GM19468 (cell line): ENCODE results near the gene CSNK1G1.
A peak's percentile ranks its signal among the peaks of the same experiment; 100 is the strongest.
"Not testable (repeated sequence)": the region's sequence is repeated elsewhere in the genome, so short reads cannot be mapped to it uniquely, and the experiment has no call there.

Experiments used
- ATAC-seq: cut with Tn5 transposase; IDR thresholded peaks from one replicate; pipeline ENCODE4 v1.9.1; 2021; ENCODE audit warnings: mild to moderate bottlenecking, moderate library complexity, moderate number of reproducible peaks; ENCODE audit not compliant: unreplicated experiment; ENCODE audit errors: extremely low read depth

CSNK1G1 gene

GRCh38 chr15:64249406-64249805, 106.6 kb downstream of the CSNK1G1 start:
- ATAC-seq, result no peak

DNA sequence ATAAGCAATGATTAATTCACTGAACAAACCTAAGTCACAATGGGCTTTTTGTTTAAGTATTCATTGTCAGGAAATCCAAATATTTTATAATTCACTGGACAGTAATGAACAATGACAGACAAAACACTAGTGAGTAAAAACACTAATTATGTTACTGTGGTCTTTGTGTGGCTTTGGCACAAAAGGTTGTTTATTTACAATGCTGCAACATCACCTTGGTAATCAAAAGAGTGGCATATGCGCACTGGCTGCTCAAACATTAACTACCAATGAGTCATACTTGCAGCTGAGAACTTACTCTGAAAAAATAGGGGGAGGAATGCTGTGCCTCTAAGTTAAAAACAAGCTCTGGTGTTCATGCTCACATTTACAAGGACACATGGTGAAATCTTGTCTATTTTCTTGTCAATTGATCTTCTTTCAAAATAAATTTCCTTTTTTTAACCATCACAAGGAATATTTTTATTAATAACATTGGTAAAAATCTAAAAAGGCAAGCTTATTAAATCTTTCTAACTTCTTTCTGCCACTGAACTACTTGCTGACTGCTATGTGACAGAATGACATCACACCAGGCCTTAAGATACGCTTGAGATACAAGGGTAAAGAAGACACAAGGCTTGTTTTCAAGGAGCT, 107.9 kb downstream of the CSNK1G1 start:
- ATAC-seq, result peak; percentile 43

GRCh38 chr15:64247535-64247905, 108.5 kb downstream of the CSNK1G1 start:
- no peak for ATAC-seq

DNA sequence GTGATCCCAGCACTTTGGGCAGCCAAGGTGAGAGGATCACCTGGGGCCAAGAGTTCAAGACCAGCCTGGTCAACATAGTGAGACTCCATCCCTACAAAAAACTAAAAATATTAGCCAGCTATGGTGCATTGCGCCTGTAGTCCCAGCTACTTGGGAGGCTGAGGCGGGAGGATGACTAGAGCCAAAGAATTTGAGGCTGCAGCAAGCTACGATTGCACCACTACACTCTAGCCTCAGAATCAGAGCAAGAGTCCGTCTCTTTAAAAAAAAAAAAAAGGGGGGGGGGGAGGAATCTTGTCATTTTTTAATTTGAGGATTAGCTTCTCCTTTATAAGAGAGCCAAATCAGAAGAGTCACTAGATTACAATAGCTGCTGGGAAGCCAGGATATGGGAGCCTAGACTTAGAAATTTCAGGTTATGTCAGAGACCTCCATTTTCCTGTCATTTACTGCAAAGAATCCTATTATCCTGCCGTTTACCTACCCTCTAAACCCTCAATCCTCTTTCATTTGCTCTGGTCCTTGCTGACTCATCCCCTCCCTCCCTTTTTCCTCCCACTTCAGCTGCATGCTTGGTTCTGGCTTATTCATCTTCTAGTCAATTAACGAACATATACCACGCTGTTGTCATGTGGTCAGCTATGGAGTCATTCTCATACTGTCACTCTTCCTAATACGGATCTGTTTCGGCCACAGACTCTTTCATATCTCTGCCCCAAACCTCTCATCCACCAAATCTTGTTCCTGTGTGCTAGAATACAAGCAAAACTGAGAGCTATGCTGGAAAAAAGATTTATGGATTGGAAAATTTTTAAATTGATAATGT, 109.4 kb downstream of the CSNK1G1 start:
- peak; percentile 73 for ATAC-seq

GRCh38 chr15:64245405-64245804, 110.6 kb downstream of the CSNK1G1 start:
- no peak for ATAC-seq

GRCh38 chr15:64237677-64238076, 118.3 kb downstream of the CSNK1G1 start:
- no peak for ATAC-seq

DNA sequence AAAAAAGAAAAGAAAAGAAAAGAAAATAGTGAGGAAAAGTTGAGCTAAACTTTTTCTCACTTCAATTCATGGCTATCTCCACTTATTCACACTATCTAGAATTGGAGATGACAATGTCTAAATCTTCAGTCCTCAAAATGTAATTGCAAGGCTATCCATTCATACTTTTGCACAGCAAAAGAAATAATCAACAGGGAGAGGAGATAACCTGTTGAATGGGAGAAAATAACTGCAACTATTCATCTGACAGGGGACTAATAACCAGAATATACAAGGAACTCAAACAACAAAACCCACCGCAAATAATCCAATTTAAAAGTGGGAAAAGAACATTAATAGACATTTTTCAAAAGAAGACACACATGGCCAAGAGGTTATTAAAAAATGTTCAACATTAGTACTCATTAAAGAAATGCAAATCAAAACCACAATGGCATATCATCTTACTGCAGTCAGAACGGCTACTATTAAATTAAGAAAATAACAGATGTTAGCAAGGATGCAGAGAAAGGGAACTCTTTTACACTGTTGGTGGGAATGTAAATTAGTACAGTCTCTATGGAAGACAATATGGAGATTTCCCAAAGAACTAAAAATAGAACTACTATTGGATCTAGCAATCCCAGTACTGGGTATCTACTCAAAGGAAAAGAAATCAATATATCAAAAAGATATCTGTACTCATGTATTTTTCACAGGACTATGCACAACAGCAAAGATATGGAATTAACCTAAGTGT, 119.6 kb downstream of the CSNK1G1 start:
- no peak for ATAC-seq

GRCh38 chr15:64235552-64235951, 120.4 kb downstream of the CSNK1G1 start:
- no peak for ATAC-seq

DNA sequence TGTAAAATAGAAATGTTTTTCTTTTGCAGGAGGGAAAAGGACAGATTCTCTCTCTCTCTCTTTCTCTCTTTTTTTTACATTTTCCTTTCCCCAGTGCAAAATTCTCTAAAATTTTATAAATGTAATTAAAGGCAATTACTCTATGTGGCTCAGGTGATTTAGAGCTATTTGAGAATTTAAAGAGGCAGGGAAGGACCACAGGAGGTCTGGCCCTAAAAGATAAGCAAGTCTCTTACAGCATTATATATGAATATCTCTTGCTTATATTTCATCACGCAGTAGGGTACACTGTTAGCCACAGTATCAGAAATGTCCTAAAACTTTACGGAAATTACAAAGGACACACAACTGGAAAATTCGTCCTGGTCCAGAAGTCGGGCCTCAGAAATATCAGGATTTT, 122.7 kb downstream of the CSNK1G1 start:
- ATAC-seq, result no peak

DNA sequence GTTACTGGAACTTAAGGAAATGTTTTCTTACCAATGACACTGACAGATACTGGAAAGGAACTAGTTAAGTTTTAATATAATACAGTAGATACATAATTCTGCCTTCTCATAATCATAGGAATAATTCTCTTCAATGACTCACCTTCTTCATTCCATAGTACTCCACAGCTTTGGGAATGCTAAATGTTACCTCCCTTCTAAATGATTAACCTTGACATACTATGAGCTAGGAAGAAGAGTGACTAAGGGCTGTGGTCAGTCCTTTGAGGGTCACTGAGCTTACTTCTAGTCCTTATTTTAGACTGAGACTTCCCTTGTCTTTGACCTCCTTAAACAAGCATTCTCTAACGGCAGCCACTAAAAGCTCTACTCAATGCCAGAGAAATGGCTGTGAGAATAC, 123.6 kb downstream of the CSNK1G1 start:
- no peak for ATAC-seq

DNA sequence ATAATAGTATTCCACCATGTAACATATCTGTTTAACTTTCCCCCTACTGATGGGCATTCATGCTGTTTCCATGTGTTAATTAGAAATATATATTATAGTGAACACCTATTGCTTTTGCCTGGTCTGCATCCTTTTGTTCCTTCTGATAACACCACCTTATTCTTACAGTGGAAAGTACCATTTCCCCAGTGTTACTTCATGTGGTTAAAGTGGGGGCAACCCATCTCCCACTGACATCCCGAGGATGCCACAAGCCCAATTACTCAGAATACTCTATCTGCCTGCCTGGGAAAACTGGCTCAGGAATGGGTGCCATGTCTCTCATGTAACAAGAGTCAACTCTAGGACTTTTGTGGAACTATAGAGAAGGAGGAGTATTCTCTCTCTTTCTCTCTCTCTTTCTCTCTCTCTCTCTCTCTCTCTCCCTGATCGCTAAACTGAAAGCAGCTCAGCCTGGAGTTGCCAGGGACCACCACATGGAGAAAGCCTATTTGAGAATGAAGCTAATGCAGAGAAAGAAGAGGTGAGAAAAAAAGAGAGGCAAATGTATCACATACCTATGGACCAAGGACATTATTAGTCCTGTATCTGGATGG, 126.7 kb downstream of the CSNK1G1 start:
- no peak for ATAC-seq

- ATAC-seq, result no peak
These were observed 130.2 kb downstream of the CSNK1G1 start for GRCh38 chr15:64225804-64226203.

GRCh38 chr15:64224511-64224910, 131.5 kb downstream of the CSNK1G1 start:
- ATAC-seq, result no peak

GRCh38 chr15:64223882-64224281, 132.1 kb downstream of the CSNK1G1 start:
- no peak for ATAC-seq

GRCh38 chr15:64222573-64223366, 133.2 kb downstream of the CSNK1G1 start:
- ATAC-seq, result no peak

DNA sequence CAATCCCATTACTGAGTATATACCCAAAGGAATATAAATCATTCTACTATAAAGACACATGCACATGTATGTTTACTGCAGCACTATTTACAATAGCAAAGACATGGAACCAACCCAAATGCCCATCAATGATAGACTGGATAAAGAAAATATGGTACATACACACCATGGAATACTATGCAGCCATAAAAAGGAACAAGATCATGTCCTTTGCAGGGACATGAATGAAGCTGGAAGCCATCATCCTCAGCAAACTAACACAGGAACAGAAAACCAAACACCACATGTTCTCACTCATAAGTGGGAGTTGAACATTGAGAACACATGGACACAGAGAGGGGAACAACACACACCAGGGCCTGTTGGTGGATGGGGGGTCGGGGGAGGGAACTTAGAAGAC, 134.1 kb downstream of the CSNK1G1 start:
- not testable (repeated sequence) for ATAC-seq

DNA sequence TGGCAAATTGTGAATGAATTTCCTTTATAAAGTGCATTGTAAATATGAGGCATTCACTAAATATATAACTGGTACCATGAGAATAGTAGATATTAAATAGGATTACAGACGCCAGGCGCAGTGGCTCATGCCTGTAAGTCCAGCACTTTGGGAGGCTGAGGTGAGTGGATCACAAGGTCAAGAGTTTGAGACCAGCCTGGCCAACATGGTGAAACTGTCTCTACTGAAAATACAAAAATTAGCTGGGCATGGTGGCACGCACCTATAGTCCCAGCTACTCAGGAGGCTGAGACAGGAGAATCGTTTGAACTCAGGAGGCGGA, 138.6 kb downstream of the CSNK1G1 start:
- ATAC-seq, result not testable (repeated sequence)

DNA sequence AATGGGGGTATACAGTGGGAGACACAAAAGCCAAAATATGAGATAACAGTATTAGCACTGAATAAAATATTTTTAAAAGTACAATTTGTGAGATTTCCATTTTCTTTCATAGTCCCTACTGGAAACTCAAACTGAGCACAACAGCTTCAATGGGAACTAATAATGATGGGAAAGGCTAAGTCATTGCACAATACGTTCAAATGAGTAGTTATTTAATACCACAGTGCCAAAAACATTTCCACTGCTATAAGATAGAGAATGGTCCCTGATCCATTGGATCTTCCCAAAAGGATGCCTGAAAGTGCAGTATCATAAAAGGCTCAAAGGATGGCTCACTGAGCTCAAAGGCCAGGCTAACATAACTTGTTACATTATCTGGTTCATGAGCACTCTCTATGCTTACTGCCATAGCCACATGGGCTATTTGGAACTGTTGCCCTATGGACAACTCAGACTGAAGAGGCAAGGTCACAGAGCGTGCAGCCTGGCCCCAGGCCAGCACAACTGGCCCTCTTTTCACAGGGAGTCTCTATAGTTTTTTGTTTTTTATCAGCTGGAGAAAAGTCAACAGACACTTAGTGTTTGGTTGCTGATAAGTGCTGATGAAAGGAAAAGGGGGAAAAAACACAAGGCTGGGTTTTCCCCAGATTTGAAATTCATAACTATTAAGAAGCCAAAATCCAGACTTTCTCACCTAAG, 139.1 kb downstream of the CSNK1G1 start:
- ATAC-seq, result no peak

DNA sequence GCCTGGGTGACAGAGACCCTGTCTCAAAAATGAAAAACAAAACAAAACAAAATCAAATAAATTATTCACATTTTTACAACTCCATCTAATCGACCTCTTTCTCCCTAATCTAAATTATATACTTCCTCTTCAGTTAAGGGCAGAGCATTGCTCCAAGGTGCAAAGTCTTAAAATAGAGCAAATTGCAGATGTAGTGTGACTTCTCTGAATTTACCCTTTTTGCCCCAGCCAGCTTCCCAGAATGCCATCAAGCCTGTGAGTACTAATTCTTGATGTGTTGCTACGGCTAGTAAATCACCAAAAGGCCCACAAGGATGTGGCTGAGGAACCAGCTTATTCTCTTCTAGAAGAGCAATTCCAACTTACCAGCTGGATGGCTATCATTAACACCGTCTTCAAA, 139.8 kb downstream of the CSNK1G1 start:
- no peak for ATAC-seq

DNA sequence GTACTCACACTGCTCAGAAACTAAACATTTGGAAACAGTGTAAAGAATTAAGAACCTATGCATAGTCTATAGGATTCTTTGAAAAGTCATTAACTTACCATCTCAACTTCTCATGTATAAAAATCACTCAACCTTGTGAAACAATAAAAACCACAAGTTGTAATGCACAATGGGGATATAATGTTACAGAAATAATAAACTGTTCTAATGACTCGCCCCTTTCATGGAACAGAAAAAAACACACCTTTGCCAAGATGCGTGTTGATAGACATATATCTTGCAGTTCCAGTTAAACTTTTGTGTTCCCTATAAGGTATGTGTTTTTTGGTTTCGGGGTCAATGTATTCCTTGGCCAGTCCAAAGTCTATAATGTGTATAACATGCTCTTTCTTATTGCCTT, 142.3 kb downstream of the CSNK1G1 start:
- ATAC-seq, result no peak
